Activated CD4-positive, alpha-beta T cell treated with anti-CD3 and anti-CD28 coated beads, Interleukin-2, Interleukin-6, amounts not matched to agents 100 ng/mL and 50 ng/mL, durations not matched to agents 16 hours and 8 hours (primary cell): ENCODE measurements around the gene CBX1.
"Not testable (repeated sequence)": the region's sequence is repeated elsewhere in the genome, so short reads cannot be mapped to it uniquely, and the experiment has no call there.

Source experiments
- DNase-seq: peaks from one replicate; pipeline ENCODE4 v3.0.0-alpha.2; 2020

CBX1 gene

GRCh38 chr17:48048384-48049126, 52.7 kb downstream of the CBX1 start:
- peak; percentile 77 for DNase-seq

DNA sequence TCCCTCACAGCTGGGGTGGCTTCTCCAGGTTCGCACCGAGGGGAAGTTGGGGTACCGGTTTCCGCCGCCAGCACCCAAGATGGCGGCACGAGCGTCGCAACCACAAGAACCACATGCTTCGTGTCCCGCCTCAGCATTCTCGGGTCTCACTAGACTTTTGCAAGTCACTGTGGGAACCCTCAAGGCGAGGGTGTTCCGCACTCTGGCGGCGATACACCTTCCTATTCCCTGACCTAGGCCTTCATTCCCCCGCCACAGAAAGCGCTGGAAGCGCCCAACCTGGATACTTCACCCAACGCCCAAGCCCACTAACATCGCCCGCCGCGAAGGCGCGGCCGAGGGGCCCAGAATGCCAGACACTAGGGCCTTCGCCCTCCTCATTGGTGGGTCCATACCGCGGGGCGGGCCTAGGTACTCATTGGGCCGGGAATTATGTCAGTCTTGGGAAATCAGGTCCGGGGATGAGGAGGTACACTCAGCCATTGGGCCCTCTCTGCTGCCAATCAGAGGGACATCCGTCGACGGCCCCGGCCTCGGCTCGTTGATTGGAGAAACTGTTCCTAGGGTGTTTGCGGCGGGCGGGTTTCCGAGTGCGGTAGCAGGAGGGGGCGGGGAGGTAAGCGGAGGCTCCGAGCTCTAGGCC, 53.4 kb downstream of the CBX1 start, which contains the start of gene NFE2L1:
NFE2L1 (plus strand) TSS at position 619 of the 643 bp plus-strand sequence. CDS start 2,760 bp downstream, outside the sequence.
- peak; percentile 100 for DNase-seq

DNA sequence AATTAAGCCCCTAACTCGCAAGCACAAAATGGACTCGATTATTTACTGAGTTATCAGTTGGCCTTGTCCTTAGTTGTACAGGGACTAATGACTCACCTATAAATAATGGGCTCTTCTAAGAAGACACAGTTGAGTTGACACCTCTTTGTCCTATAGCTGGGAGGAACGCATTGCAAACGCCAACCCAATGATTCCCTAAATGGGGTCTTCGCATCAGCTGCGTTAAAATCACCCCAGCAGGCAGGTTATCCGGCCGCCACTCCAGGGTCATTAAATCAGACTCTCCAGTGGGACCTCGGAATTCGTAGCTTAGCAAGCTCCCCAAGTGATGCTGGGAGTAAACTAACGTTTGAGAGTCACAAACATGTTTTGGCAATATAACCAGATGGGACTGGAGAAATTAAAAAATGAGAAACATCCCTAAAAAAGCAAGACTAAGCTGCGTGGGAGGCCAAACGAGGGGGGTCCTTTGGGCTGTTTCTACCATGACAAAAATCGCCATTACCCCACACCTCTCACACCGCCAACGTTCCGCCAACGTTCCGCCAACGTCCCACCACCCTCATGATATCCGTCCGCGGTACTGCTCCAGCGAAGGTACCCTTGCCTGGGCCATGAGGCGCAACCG, 54.1 kb downstream of the CBX1 start:
- DNase-seq = no peak

GRCh38 chr17:48046296-48046695, 55.0 kb downstream of the CBX1 start:
- no peak for DNase-seq

DNA sequence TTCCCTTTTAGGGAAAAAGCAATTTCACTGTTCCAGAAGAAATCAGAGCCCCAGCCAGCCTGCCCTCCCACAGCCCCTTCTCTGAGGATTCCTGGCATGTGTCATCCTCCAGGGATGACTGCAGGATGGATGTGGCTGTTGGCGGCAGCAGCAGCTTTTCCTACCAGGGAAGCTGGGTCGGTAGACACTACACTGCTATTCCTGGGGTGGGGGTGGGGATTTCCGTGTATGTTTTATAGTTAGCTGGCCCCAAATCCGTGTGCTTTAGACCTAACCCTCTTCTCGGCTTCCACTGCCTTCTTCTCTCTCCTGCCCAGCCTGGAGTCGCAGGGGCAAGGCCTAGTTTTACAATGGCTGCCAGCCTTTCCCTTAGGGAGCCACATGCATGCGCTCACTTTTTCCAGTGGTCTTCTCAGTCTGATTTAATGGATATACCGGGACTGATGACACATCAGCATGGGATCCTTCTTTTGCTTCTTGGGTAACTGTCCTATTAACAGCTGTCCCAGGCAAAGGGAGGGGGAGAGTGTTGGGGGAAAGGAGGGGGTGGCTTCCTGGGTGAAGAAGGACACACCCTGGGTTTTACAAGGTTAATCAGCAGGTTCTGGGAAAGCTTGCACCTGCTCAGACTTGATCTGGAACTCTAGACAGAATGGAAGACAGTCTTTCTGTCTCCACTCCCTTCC, 55.8 kb downstream of the CBX1 start:
- DNase-seq = no peak

- no peak for DNase-seq
Measured at GRCh38 chr17:48044851-48045250, 56.4 kb downstream of the CBX1 start.

DNA sequence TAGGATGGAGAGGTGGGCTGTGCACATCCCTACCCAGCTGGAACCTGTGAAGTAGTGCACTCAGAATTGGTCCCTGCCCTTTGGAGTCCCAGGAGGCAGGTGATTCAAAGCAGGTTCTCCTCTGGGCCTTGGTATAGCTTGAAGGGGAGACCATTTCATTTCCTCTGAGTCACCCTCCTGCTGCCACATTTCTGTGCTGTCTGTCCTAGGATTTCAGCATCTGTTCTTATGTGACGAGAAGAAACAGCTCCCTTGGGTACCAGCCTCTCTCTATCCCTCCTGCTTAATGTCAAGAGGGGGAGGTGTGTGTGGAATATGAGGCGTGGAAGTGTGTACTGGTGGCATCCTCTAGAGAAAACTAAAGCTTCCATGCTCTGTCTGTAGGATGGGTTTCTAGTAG, 58.1 kb downstream of the CBX1 start:
- no peak for DNase-seq

DNA sequence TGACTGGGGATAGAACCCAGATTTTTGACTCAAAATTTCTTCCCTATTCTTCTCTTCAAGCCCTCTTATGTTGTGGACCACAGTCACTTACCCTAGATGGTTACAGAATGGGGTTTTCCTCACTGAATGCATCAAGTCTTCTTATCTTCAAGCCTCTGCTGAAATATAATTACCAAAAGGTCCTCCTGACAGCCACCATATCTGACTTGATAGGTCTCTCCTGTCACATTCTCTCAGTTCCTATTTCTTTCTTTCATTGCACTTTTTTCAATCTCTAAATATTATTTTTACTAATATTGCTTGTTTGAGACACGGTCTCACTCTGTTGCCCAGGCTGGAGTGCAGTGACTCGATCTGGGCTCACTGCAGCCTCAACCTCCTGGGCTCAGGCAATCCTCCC, 62.6 kb downstream of the CBX1 start:
- DNase-seq = no peak

- DNase-seq = no peak
Measured at GRCh38 chr17:48037838-48038323, 63.4 kb downstream of the CBX1 start.

GRCh38 chr17:48037036-48037837, 64.0 kb downstream of the CBX1 start, which contains the start of gene COPZ2:
COPZ2 (minus strand) TSS chr17:48037797; CDS start chr17:48037777, 20 bp downstream.
- DNase-seq = peak; percentile 68

- no peak for DNase-seq
Measured at GRCh38 chr17:48036693-48037035, 64.6 kb downstream of the CBX1 start.

GRCh38 chr17:48034734-48035133, 66.5 kb downstream of the CBX1 start:
- not testable (repeated sequence) for DNase-seq

GRCh38 chr17:48031966-48032365, 69.3 kb downstream of the CBX1 start:
- DNase-seq = no peak

DNA sequence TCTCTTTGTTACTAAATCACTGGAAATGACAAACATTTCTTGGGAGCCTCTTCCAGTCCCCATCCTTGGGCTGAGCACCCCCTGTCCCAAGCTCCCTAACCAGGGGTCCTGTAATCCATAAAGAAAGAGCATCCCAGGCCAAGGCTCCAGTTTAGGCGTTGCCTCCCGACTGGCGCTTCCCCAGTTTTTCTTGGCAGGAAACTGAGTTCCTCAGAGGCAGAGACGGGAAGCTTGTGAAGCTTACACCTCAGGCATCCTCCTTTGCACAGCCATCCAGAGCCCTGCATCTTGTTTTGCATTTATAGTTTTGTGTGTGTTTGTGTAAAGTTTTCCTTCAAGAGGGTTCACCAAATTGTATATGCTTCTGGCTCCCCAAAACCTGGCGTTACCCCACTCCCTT, 70.7 kb downstream of the CBX1 start:
- DNase-seq = no peak

DNA sequence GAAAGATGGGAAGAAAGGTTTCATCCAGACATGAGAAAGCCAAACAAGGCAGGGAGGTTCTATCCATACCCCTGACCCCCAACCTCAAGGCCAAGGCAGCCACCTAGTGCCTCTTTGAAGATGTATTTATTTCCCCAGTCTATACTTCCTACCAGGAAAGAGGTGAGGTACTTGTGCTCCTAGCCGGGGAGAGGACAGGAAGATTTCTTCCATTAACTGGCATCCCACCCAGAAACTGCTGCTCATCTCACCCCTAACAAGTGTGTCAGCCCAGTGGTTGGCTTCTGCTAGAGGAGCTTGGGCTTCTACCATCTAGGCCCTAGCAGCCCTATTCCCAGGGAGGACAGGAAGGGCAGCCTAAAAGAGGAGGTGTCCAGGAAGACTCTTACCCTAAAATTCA, 72.5 kb downstream of the CBX1 start:
- no peak for DNase-seq

DNA sequence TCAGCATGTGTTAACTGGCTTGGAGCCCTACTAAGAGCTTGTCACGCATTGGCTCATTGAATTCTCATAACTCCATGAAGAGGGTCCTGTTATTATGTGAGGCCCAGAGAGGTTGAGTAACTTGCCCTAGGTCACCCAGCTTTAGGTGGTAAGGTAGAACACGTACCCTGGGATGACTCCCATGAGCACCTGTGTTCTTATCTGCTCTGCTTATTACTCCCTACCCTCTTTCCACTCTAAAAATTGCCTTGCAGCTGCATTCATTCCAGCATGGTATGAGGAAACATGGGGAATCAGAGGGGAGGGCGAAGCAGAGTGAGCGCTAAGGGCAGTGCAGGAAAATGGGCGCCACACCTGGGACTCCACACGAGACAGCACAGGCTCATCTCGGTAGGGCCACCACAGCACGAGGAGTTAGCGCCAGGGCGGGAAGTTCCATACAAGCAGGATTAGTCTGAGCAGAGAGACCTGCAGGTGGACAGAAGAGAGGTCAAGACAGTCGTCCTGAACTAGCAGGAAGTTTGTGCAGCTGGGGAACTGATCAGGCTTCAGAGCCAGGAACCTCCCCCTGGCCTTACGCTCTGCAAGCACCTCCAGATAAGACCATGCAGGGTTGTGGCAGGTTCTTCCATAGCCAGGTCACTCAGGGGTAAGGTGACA, 73.8 kb downstream of the CBX1 start:
- no peak for DNase-seq

DNA sequence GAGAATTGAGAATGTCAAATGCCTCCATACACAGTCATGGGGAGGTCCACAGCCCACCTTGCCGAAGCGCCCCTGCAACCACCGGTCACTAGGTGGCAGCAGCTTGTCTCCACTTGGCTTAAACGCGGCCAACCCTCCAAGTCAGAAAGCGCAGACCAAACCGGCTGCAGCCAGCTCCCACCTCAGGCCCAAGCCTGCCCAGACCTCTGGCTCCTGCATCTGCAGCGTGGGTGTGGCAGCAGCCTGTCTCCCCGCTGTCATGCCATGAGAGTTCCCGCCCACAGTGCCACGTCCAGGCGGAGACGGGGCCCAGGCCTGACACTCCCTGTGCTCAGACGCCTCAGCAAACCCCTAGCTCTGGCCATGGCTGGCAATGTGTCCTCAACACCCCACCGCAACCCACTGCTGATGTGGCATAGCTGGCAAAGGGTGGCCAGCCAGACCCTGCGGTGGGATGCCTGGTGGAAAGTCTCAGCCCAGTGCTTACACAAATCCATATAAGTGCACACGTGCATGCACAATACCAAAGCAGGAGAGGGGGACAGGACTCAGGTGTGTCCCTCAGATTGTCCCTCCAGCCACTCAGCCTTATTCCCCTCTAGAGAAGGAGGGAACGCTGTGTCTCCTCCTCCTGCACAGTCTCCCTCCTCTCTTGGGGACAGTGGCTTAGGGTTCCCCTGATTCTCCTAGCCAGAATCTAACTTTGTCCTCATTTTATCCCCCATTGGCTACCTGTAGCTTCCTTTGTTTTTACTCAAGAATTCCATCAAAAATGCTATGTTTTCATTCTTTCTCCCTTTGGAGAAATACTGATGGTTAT, 74.6 kb downstream of the CBX1 start:
- DNase-seq = peak; percentile 82

DNA sequence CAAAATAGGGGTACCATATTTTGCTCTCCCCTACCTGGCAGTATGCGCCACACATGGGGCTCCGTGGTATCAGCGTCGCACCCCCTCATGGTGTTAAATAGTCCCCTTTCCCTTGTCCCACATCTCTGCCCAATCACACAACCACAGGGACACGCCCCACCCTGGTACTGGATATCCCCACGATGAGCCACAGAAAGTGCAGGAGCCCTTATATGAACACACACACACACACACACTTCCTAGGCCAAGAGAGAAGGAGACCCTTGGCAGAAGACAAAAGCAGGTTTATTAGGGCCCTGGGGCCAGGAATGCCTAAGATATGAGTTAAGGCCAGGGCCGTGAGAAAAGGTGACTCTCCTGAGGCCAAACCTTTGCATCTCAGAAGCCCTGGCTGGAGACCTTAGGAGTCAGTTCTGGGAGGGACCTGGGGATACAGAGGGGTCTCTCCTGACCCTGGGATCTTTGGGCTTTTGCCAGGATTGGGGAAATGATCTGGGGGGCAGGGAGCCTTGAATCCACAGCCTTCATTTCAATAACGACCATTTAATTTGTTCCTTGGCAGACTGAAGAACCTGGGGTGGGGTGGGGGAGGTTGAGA, 75.3 kb downstream of the CBX1 start:
- DNase-seq = no peak

DNA sequence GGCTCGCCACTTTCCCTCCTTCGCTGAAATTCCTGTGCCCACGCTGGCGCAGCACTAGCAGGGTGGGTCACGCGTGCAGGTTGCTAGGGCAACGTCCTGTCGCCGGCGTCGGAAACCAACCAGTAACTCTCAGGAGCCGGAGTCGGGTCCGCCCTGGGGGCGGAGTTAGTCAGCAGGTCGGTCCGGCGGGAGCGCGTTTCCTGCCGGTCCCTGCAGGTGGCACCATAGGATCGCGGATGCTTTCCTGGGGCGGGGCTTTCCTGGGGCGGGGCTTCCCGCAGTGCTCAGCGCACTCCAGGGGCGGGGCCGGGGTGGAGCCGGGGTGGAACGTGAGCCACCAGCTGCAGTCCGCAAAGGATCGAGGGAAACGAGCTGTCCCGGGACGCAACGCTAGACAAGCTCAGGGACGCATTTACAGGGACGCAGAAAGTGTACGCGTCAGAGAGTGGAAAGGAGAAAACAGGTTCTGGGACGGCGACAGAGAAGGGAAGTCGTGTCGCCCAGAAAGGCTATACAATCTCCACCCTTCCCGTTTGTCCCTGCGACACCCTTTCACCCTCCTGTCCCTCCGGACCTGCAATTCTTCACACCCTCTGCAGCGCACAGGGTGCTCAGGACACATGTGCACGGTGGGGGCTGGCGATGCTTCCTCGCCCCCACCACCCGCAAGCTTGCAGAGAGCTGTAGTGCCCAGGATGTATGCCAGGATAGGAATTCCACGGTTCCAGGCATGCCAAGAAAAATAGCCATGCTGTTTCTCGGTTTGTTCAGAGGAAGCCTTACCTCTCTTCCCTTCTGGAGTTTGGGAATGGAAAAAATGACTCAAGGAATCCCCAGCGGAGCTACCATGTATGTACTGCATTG, 76.0 kb downstream of the CBX1 start:
- DNase-seq = peak; percentile 99
